ENCODE results near the gene ANKRD37. TPM values are rescaled to one million over a fixed set of nuclear protein-coding genes. Genes with fewer than 3 reads are reported as not detected.

Gene ANKRD37
- total and polyA plus RNA-seq, 2 donors (not counting 3 experiments of a cell fraction or from before 2014, with no cell fraction given), result 4.0 to 5.8 TPM

- intact Hi-C loops (cut with micrococcal nuclease), result no loop called here
- Histone ChIP-seq H3K36me3 (ENCODE audit: control insufficient read depth in 2 of 2, extremely low read depth in 1 of 2, insufficient read depth in 2 of 2, low read length in 2 of 2) (no peaks in the 10 kb centered on the region), H3K9me3 (replicated peaks; ENCODE audit: control insufficient read depth, insufficient read depth, low read length) (no peaks in the 10 kb centered on the region), H3K4me2 (ENCODE audit: insufficient read depth, low read length) (no peak overlapping the region), H3K9me1 (replicated peaks; ENCODE audit: control insufficient read depth, extremely low read depth, insufficient read depth, low read length) (no peaks in the 10 kb centered on the region), H3K9ac (replicated peaks; ENCODE audit: extremely low read depth, insufficient read depth, low read length) (no peak overlapping the region), H3K79me2 (ENCODE audit: control insufficient read depth, insufficient read depth, low read length) (no peaks in the 10 kb centered on the region), H3K4me1 (ENCODE audit: control insufficient read depth, extremely low read depth, insufficient read depth, low read length) (peaks cover 19% of the 10 kb centered on the region), H3K4me3 (replicated peaks in 1 of 3; ENCODE audit: insufficient read depth in 1 of 3, low read depth in 1 of 3, low read length in 3 of 3) (no peak overlapping the region), H2AFZ (ENCODE audit: low read depth, low read length) (no peak overlapping the region), H3K27ac (ENCODE audit: insufficient read depth, low read depth, low read length) (no peak overlapping the region), H4K20me1 (replicated peaks; ENCODE audit: control insufficient read depth, extremely low read depth, insufficient read depth, low read length) (no peaks in the 10 kb centered on the region), H3K27me3 (ENCODE audit: control insufficient read depth in 2 of 2, insufficient read depth in 2 of 2, low read length in 2 of 2) (no peaks in the 10 kb centered on the region)
- no TSS peak for BruUV-seq (replicated peaks)
- ChIA-PET POLR2A (no interaction called here), CTCF (no interaction called here)
- no peak for FAIRE-seq
- dilution Hi-C loops (cut with MboI; ENCODE audit: extremely low pct_ligation_motif_present, low sequenced_read_pairs), result no loop called here
- TF ChIP-seq EZH2 (IDR thresholded peaks at IDR 0.05; ENCODE audit: borderline replicate concordance, low read depth, low read length, severe bottlenecking) (no peak), POLR2A (IDR thresholded peaks at IDR 0.05; ENCODE audit: low read depth, low read length) (no peak), GATA2 (IDR thresholded peaks at IDR 0.05; ENCODE audit: insufficient read depth, insufficient read length, low read depth, low read length) (no peak), JUN (IDR thresholded peaks at IDR 0.05; ENCODE audit: borderline replicate concordance, insufficient read depth, insufficient read length, low read depth) (no peak), CTCF (IDR thresholded peaks at IDR 0.05; ENCODE audit: extremely low read depth in 1 of 2, insufficient read depth in 1 of 2, low read depth in 1 of 2, low read length in 2 of 2) (no peak), MAX (IDR thresholded peaks at IDR 0.05; ENCODE audit: insufficient read depth, insufficient read length) (no peak), MYC (IDR thresholded peaks at IDR 0.05; ENCODE audit: low read depth, low read length) (no peak), FOS (IDR thresholded peaks at IDR 0.05; ENCODE audit: borderline replicate concordance, insufficient read depth, low read length) (no peak), POLR2AphosphoS5 (IDR thresholded peaks at IDR 0.05; ENCODE audit: insufficient read depth, low read depth, low read length) (no peak)
- DNase-seq (ENCODE audit: low read depth, low spot score), result no peak
These were observed 33.4 kb upstream of the ANKRD37 start for GRCh38 chr4:185363251-185363650.
